G401.6 (cell line): ENCODE data around the gene VWF.
"Not testable (repeated sequence)": the region's sequence is repeated elsewhere in the genome, so short reads cannot be mapped to it uniquely, and the experiment has no call there.

Experiments
- FAIRE-seq: peaks from 2 replicates; lab custom pipeline; 2012; peaks lifted over from hg19 to GRCh38; lab: Jason Lieb, UNC

VWF gene

DNA sequence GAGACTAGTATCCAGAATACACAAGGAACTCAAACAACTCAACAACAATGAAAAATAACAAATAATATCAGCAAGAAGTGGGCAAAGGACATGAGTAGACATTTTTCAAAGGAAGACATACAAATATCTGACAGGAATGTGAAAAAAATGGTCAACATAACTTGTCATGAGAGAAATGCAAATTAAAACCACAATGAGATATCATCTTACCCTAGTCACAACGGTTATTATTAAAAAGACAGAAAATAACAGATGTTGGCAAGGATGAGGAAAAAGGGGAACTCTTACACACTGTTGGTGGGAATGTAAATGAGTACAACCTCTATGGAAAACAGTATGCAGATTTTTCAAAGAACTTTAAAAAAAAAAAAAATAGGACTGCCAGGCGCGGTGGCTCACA is 20.4 kb downstream of the VWF start:
- FAIRE-seq, result no peak

- FAIRE-seq, result not testable (repeated sequence)
These were observed 22.4 kb downstream of the VWF start for GRCh38 chr12:6102021-6102420.

DNA sequence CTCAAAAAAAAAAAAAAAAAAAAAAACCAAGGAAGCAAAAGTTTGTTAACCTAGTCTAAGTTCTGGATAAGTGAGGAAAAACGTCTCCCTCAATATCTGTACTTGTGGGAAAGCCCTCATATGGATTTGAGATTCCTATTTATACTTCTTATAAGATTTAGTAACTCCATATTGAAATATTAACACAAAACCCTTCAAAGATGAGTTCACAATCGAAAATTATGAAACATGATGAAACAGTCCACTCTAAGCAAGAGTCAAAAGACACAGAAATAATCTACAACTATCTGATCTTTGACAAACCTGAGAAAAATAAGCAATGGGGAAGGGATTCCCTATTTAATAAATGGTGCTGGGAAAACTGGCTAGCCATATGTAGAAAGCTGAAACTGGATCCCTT is 25.2 kb downstream of the VWF start:
- no peak for FAIRE-seq

GRCh38 chr12:6097411-6097810 is 27.1 kb downstream of the VWF start:
- no peak for FAIRE-seq

DNA sequence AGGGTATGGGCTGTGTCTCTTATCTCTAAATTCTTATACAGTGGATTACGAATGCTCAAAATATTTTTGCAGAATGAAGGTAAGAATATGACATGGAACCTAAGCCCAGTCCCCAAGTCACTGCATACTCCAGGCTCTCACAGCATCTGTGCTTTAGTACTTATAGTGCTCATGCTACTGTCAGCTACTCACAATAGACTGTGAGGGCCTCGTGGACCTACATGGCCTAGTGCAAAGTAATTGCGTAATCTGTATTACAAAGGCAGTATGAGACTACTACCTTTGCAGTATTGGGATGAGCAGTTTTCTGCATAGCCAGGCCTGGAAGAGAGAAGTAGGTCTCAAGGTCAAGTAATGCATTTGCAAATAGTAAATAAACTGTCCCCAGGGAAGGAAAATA is 27.9 kb downstream of the VWF start:
- no peak for FAIRE-seq

DNA sequence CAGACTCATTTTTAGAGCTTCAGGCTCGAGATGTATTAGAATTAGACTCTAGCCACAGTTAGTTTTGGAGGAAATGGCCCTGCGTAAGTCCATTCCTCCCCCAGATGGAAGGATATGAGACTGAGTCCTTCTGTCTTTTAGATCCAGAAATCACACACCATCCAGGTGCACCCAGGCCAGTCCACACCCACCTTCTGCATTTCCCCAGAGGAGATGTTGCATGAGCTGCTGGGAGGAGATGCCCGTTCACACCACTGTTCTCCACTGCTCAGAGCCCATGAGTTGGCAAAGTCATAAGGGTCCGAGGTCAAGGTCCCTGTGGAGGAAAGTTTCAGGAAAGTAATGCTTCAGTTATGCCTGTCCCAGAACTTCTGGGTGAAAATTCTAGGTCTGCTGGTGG is 29.2 kb downstream of the VWF start:
- FAIRE-seq, result no peak

DNA sequence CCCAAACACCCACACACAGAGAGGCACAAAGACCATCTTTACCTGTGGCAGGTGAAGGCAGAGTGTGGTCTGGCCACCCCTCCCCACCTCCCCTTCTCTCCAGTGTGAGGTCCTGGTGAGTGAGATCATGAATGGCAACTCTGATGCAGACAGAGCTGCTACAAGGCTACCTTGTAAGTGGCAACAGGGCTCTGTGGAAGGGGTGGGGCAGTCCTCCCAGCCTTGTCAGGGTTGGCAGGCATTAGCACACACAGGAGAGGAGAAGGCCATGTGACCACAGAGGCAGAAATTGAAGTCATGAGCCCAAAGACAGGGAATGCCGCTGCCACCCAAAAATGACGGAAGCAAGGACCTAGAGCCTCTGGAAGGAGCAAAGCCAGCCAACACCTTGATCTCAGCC is 30.7 kb downstream of the VWF start:
- no peak for FAIRE-seq

- no peak for FAIRE-seq
These were observed 31.4 kb downstream of the VWF start for GRCh38 chr12:6092784-6093722.

GRCh38 chr12:6091786-6092566 is 32.5 kb downstream of the VWF start:
- no peak for FAIRE-seq

DNA sequence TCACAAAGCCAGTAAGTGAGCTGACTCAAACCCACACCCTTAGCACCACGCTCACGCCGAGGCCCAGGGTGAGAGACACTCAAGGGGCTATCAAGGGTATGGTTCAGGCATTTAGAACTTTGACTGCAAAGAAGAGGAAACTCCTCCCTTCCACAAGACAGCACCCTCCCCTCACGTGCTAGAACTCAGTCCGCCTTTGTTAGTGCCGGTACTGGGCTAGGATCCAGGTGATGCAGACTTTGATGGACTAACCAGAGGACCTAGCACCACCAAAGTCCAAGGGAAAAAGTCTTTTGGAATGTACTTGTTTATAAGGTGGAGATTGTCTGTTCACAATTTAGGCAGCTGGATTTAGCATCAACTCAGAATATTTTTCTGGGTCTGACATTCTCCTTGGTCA is 33.7 kb downstream of the VWF start:
- no peak for FAIRE-seq

DNA sequence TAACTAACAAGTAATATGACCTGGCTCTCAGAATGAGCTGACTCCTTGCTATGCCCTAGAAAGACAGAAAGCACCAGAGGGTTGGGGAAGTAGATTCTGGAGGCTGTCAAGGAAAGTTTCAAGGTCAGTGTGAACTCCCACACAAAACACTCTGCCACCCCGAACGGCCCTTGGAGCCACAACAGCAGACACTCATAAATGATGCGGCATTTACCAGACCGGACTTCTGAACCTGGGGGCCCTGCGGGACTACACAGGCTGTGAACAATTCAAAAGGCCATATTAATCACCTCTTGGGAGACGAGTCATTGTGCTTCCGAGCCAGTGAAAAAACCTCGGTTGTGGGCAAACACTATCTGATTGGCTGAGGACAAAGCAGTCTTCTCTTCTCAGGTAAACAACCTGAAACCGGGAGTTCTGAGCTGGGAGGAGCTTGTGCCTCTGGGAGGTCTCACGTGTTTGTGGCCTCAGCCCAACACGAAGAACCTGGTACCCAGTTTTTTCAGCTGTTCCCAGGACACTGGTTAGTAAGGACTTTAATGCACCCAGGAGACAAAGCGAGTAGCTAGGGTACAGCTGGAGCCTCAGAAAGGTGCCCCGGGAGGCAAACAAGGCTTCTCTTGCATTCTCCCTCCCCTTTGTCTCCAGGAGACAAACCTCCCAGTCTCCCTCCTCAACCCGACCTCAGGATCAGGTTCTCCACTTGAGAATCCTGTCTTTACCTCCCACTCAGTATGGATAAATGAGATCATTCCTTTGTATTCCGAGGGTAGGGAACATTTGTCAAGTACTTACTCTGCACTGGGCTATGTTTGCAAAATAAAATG is 35.3 kb downstream of the VWF start:
- FAIRE-seq, result no peak

DNA sequence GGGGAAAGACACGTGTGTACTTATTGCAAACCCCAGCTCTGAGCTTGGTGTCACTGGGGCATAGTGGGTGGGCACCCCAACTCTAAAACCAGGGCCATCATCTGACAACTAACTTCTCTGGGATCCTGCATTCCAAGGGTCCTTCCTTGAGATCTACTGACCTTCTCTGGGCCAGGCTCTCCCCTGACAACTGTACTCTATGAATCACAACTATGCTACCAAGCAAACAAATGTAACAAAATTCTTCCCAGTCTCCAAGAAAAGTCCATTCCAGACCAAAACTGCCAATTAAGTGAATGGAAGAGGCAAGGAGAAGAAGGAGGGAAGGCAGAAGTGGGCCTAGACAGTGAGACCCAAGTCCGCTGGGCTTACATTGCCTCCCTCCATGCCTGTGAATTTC is 38.2 kb downstream of the VWF start:
- no peak for FAIRE-seq

GRCh38 chr12:6085841-6086240 is 38.6 kb downstream of the VWF start:
- FAIRE-seq, result no peak

GRCh38 chr12:6084969-6085450 is 39.5 kb downstream of the VWF start:
- no peak for FAIRE-seq

DNA sequence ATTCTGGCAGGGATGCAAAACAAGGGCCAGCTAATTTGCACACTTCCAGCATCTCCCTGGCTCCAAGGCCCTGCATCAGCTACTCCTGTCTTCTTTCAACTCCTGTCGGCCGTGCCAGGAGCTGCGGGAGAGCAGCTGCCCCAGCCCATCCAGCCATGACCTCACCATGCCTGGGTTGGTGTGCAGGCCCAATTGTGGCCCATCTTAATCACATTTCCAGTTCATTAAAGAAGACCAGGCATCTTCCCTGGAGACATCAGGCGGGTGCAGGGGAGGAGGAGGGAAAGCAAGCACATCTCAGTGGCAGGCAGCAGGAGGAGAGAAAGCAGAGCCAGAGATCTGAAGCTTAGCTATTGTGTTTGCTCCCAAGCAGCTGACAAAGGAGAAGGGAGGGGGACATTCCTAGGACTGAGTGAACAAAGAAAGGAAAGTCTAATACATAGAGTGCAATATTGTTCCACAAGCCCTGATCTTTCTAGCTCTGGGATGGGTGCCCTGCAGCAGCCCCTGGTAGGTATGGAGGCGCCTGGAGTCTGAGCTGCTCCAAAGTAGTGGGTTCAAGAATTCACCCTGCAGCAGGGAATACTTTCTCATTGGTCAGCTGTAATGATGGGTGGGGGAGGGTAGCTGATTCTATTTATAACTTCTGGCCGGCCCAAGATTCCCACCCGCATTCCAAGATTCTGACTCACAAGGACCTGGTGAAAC is 40.1 kb downstream of the VWF start:
- no peak for FAIRE-seq

- no peak for FAIRE-seq
These were observed 40.9 kb downstream of the VWF start for GRCh38 chr12:6083601-6084000.

- FAIRE-seq, result no peak
These were observed 41.9 kb downstream of the VWF start for GRCh38 chr12:6082613-6083012.

- no peak for FAIRE-seq
These were observed 44.1 kb downstream of the VWF start for GRCh38 chr12:6080149-6081045.

DNA sequence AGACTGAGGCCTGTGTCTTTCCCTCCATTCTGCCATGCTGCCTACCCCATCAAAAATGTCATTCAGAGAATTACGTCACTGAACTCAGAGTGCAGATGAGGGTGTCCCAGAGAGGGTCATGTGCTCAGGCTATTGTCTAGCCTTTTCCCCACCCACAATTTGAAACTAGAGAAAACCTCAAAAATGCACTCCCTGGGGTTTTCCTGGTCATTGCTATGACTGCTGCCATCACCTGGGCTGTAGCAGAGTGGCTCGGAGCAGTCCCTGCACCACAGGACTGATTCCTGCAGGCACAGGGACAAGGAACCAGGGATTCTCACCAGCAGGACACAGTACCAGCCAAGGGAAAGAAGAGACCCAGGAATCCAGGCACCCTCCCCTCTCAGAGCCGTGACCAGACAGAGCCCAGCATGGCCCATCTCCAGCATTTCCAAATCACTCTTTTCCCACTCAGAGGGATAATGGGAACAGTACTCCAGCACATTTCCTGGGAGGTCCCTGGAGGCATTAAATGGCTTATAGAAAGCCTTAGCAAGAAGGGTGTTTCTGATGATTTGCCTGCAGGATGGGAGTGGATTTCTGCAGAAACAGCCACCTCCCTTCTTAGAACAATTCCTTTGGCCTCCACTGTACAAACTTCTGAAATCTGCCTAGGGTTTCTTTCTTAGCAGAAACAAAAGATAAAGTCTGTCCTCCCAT is 45.9 kb downstream of the VWF start:
- FAIRE-seq, result no peak

DNA sequence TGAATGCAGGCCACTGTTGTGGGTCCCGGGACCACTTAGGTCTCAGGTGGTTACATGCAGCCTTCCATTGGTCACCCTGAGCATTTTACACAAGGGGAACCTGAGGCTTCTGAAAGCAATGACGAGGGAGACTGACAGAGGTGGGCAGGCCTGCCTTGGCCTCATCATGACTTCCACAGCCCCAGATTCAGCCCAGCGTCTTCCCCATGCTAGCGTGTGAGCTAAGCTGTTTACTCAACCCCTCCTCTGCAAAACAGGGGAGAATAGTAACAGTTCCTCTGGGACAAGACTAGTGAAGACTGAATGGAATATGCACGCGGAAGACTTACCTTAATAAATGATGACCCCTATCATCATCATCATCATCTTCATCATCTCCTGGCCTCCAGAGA is 46.8 kb downstream of the VWF start:
- FAIRE-seq, result no peak
